Rectal smooth muscle tissue (tissue), 1 donor: Measurements from ENCODE around the gene GPR155.

Experiments
- H3K27ac ChIP-seq: one replicate; pipeline ENCODE4 v1.7.0; 2013; ENCODE audit warnings: low read depth, low read length, inconsistent platforms
- H3K27me3 ChIP-seq: one replicate; pipeline ENCODE4 v1.7.0; 2013; ENCODE audit warnings: low read length; ENCODE audit not compliant: control insufficient read depth, insufficient read depth
- H3K36me3 ChIP-seq: one replicate; pipeline ENCODE4 v1.7.0; 2013; ENCODE audit warnings: low read length; ENCODE audit not compliant: control insufficient read depth, insufficient read depth
- H3K4me1 ChIP-seq: one replicate; pipeline ENCODE4 v1.7.0; 2013; ENCODE audit warnings: low read length; ENCODE audit not compliant: control insufficient read depth, insufficient read depth
- H3K4me3 ChIP-seq: one replicate; pipeline ENCODE4 v1.7.0; 2013; ENCODE audit warnings: low read length
- H3K9ac ChIP-seq: one replicate; pipeline ENCODE4 v1.7.0; 2013; ENCODE audit warnings: low read length

Gene GPR155, protein sequence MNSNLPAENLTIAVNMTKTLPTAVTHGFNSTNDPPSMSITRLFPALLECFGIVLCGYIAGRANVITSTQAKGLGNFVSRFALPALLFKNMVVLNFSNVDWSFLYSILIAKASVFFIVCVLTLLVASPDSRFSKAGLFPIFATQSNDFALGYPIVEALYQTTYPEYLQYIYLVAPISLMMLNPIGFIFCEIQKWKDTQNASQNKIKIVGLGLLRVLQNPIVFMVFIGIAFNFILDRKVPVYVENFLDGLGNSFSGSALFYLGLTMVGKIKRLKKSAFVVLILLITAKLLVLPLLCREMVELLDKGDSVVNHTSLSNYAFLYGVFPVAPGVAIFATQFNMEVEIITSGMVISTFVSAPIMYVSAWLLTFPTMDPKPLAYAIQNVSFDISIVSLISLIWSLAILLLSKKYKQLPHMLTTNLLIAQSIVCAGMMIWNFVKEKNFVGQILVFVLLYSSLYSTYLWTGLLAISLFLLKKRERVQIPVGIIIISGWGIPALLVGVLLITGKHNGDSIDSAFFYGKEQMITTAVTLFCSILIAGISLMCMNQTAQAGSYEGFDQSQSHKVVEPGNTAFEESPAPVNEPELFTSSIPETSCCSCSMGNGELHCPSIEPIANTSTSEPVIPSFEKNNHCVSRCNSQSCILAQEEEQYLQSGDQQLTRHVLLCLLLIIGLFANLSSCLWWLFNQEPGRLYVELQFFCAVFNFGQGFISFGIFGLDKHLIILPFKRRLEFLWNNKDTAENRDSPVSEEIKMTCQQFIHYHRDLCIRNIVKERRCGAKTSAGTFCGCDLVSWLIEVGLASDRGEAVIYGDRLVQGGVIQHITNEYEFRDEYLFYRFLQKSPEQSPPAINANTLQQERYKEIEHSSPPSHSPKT

DNA sequence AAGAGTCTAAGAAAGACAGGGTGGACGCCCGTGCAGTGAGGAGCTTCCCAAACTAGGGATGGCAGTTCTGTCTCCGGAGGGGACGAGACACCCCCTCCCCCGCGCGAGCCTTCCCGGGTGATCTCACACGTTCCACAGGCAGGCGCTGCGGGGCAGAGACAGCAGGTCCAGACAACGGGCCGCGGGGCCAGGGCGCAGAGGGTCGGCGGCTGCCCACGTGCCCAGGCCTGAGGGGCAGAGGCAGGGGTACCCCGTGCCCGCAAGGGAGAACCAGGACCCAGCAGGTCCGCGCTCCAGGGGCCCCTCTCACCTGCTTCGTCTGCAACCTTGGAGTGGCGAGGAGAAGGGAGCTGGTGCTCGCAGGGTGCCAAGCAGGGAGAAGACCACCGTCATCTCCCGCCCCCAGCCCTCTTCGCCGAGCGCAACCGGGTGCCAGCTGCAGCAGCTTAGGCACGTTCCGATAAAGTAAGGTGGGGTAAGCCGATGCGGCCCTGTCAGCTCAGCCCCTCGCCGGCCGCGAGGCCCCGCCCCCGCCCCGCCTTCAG, at the start of gene GPR155:
TSS of gene GPR155 (minus strand) at position 467 of the 545 bp plus-strand sequence. CDS start 5,073 bp downstream, outside the sequence.
- Histone ChIP-seq H3K27me3 (no peaks in the 10 kb centered on the region), H3K36me3 (no peaks in the 10 kb centered on the region), H3K9ac (peak within 1 kb of the TSS; percentile 76), H3K4me3 (peak within 1 kb of the TSS; percentile 99), H3K27ac (peak within 1 kb of the TSS; percentile 96), H3K4me1 (no peaks in the 10 kb centered on the region)

DNA sequence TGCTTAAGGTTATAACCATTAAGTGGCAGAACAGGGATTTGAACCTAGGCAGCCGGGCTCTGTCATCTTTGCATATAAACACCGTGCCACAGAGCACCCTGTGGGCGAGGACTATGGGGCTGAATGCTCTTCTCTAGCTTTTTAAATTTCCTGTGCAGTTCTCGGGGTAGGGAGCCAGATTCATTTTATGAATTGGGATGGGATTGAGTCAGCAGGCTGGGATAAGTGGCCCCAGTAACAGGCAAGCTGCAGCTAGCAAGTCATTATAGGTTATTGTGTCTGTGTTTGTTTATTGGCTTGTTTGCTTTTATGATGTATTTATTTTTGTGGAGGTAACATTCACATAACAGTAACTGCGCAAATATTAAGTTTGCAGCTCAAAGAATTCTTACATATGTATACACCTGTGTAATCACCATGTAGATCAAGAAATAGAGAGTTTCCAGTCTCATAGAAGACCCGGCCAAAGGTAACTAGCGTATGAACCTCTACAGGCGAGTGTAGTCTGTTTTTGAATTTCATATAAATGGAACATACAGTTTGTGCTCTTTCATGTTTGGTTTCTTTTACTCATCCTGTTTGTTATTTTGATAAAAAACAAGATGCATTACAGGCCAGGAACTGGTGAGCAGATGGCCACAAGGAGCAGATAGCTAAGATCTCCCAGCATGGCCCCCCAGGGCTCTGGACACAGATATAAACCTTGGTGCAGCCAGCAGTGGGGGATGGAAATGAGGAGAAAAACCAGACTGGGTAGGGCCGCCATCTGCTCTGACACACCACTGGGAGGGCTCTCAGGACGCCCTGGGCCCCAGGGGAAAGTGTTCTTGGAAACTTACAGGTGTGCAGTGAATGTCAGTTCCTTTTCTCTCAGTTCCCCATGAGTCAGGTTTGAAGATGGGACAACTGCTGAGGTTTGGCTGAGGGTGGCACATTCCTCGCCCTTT, 49.2 kb upstream of the GPR155 start:
- Histone ChIP-seq H3K36me3 (no peaks in the 10 kb centered on the region), H3K4me3 (no peak overlapping the region), H3K27ac (no peak overlapping the region), H3K9ac (no peak overlapping the region), H3K27me3 (no peaks in the 10 kb centered on the region), H3K4me1 (no peaks in the 10 kb centered on the region)

DNA sequence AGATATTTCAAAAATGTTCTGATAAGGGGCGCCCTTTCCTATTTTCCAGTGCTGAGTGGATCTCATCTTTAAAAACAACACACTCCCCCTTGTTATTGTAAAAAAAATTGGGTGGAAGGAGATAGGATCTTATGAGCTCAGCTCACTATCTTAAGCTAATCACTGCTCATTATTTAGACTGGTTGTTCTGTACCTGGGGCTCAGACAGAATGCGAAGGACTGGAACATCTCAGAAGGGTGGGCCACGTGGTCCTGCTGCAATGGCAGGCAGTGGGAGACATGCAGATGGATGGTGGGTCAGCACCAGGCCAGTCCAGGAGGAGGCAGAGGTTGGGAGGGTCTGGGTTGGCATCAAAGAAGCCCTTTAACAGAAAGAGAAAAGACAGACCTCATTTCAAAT, 48.3 kb upstream of the GPR155 start:
- H3K4me3 ChIP-seq = no peak overlapping the region
- no peak overlapping the region for H3K9ac ChIP-seq
- no peaks in the 10 kb centered on the region for H3K4me1 ChIP-seq
- H3K36me3 ChIP-seq = no peaks in the 10 kb centered on the region
- H3K27ac ChIP-seq = no peak overlapping the region
- no peaks in the 10 kb centered on the region for H3K27me3 ChIP-seq

DNA sequence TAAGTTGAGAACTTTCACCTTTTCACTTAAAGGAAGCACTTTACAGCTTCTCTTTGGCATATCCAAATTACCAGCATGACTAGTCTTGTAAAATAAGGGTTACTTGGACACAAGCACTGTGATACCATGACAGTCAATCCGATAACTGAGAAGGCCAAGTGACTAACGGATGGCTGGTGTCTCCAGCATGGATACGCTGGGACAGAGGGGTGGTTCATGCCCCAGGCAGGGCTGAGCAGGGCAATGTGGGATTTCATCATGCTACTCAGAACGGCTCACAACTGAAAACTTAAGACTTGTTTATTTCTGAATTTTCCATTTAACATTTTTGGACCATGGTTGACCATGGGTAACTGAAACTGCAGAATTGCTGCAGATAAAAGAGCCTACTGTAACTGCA, 43.1 kb upstream of the GPR155 start:
- no peaks in the 10 kb centered on the region for H3K27me3 ChIP-seq
- no peak overlapping the region for H3K4me3 ChIP-seq
- no peaks in the 10 kb centered on the region for H3K4me1 ChIP-seq
- H3K27ac ChIP-seq = no peak overlapping the region
- no peak overlapping the region for H3K9ac ChIP-seq
- no peaks in the 10 kb centered on the region for H3K36me3 ChIP-seq

DNA sequence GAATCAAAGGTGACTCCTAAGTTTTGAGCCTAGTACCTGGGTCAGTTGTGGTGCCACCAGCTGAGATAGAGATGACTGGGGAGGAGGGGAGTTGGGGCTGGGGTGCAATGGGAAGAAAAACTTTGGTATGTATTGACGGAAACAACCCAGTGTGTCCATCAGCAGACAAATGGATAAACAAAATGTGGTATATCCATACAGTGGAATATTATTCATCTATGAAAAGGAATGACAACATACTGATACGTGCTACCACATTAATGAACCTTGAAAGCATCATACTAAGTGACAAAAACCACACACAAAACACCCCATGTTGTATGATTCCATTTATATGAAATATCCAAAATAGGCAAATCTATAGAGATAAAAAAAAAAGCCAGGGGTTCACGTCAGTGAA, 41.1 kb upstream of the GPR155 start:
- Histone ChIP-seq H3K36me3 (no peaks in the 10 kb centered on the region), H3K27me3 (no peaks in the 10 kb centered on the region), H3K27ac (no peak overlapping the region), H3K4me3 (no peak overlapping the region), H3K4me1 (no peaks in the 10 kb centered on the region), H3K9ac (no peak overlapping the region)

DNA sequence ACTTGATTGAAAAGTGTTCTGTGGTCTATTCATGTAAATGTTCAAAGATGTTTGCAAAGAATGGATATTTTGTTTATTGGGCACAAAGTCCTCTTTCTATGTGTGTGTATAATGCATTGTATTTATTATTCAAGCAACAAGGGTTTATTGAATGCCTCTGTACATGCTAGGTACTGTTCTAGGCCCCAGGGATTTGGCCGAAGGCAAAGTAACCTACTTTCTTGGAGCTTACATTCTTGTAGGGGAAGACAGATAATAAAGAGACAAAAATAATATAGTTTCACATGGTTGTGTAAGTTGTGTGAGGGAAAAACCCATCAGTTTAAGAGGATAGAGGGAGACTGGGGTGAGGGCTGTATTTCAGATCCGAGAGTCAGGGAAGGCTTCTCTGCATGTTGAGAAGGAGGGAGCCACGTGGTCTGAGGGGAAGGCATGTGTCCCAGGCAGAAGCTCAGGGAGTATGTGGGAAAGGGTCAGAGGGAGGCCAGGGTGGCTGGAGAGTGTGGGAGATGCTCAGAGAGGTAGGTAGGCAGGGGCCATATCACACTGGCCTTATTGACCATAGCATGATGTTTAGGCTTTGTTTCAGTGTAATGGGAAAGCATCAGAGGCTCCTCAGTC, 40.4 kb upstream of the GPR155 start:
- Histone ChIP-seq H3K36me3 (no peaks in the 10 kb centered on the region), H3K9ac (no peak overlapping the region), H3K4me1 (no peaks in the 10 kb centered on the region), H3K27me3 (no peaks in the 10 kb centered on the region), H3K4me3 (no peak overlapping the region), H3K27ac (no peak overlapping the region)

DNA sequence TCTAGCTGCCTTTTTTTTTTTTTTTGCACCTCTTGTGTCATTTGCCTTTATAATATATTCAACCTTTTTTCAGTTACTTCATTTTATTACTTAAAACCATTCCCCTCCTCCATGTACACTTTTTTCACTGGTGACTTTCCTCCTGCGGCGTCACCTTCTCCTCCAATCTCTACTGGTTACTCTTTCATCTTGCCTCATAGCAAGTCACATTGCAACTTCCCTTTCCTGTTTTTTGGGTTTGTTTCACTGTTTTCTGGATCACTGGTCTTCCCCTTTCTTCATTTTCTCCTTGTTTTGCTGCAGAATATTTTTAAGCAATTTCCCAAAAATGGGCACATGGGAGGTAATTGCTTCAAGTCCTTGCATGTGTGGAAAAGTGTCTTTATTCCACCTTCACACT, 37.7 kb upstream of the GPR155 start:
- Histone ChIP-seq H3K27ac (no peak overlapping the region), H3K9ac (no peak overlapping the region), H3K36me3 (no peaks in the 10 kb centered on the region), H3K4me3 (no peak overlapping the region), H3K27me3 (no peaks in the 10 kb centered on the region), H3K4me1 (no peaks in the 10 kb centered on the region)

DNA sequence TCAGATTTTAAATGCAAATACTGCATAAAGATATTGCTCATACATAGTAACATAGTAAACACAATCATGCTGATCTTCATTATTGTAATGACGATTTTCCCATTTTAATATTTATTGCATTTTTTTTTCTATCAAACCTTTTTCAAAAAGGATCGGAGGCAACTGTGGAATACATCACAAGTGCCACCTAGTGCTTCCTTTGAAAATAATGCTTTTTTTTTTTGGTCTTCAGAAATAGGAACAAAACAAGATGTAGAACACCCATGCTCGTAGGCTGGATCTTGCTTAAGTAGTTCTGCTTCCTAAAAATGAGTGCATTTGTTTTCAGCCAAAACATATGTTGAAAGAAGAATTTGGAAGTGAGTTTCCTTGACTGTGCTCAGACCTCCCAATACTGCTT, 35.7 kb upstream of the GPR155 start:
- Histone ChIP-seq H3K27me3 (no peaks in the 10 kb centered on the region), H3K4me3 (no peak overlapping the region), H3K4me1 (no peaks in the 10 kb centered on the region), H3K9ac (no peak overlapping the region), H3K36me3 (no peaks in the 10 kb centered on the region), H3K27ac (no peak overlapping the region)

DNA sequence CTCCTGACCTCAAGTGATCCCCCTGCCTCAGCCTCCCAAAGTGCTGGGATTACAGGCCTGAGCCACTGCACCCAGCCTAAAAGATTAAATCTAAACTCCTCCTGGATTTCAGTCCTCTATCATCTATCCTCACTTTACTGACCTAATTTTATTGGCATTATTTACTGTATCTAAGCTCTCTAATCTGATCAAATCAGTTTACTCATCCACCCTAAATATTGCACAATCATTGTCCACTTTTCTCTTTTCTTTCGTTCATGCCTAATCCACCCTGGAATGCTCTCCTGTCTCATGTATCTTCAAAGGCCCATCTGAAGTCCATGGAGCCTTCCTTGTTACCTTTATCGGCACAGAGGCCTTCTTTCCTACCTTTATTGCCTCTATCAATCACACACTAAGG, 31.6 kb upstream of the GPR155 start:
- H3K27ac ChIP-seq = no peak overlapping the region
- H3K4me1 ChIP-seq = no peaks in the 10 kb centered on the region
- H3K27me3 ChIP-seq = no peaks in the 10 kb centered on the region
- no peaks in the 10 kb centered on the region for H3K36me3 ChIP-seq
- no peak overlapping the region for H3K4me3 ChIP-seq
- no peak overlapping the region for H3K9ac ChIP-seq

DNA sequence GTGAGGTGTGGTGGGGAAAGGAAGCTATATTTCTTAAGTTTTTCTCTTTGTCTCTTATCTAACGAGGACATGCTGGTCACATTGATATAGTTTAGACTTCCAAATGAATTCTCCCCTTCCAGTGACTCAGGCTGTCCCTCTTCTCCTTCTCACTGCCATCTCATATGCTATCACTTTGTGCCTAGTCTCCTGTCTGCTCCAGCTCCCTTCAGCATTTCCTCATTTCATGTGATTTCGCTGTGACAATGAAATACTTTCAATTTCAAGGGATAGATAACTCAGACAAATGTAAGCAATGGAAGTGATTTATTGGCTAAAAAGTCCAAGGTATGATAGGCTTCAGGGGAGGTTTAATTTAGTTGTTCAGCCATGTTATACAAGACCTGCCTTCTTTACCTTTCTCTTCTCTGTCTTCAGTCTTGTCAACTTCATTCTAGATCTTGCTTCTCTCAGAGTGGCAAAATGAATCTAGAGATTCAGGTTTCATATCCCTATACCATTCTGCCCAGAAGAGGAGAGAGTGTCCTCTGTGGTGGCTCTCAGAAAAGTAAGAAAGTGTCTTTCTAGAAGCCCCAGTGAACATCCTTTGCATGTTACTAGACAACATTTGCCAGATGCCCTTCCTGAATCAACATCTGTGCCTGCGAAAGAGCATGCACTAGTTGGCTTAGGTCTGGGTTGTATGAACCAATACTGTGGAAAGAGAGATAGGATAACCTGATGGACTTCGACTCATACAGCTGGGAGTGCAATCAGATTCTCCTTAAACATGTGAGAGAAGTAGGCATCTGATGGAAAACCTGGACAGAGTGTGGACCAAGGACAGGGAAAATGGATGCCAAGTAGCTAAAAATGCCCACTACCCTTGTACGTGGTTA, 29.9 kb upstream of the GPR155 start:
- H3K27ac ChIP-seq = no peak overlapping the region
- no peaks in the 10 kb centered on the region for H3K4me1 ChIP-seq
- no peak overlapping the region for H3K9ac ChIP-seq
- H3K36me3 ChIP-seq = no peaks in the 10 kb centered on the region
- H3K27me3 ChIP-seq = no peaks in the 10 kb centered on the region
- H3K4me3 ChIP-seq = no peak overlapping the region

DNA sequence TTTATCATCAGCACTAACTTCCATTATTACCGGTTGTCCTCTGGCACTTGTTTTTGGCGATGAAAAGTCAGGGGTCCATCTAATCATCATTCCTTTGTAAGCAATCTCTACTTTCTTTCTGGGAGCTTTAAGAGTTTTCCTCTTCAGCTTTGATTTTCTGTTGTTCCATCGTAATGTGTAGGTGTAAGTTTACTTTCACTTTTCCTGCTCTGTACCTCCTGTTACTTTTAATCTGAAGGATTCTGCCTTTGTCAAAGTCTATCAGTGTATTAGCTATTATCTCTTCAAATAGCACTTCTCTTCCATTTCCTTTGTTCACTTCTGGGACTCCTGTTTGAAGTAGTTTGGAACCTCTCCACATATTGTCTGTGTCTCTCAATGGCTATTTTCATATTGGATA, 25.5 kb upstream of the GPR155 start:
- Histone ChIP-seq H3K4me1 (no peaks in the 10 kb centered on the region), H3K36me3 (no peaks in the 10 kb centered on the region), H3K27me3 (no peaks in the 10 kb centered on the region), H3K9ac (no peak overlapping the region), H3K4me3 (no peak overlapping the region), H3K27ac (no peak overlapping the region)
